ENCODE results near the gene RNASET2. TPM values are rescaled to one million over a fixed set of nuclear protein-coding genes. Genes with fewer than 3 reads are reported as not detected.

RNASET2 gene
- polyA plus RNA-seq, 1 experiment, result 28.0 TPM

- Histone ChIP-seq H3K27ac (ENCODE audit: low read depth, low read length) (no peak overlapping the region), H3K9me3 (ENCODE audit: control insufficient read depth, insufficient read depth, low read length) (no peaks in the 10 kb centered on the region; the same call in 1 of the 2 replicates), H3K4me3 (ENCODE audit: low read depth, low read length) (no peak overlapping the region), H3K27me3 (ENCODE audit: control insufficient read depth, insufficient read depth, low read length) (peaks cover 3% of the 10 kb centered on the region)
- POLR2A ChIA-PET, result no interaction called here
- DNase-seq (ENCODE audit: low read depth, low spot score), result no peak
- no peak for TF ChIP-seq CTCF (IDR thresholded peaks at IDR 0.05; ENCODE audit: low read depth, low read length)
- CTCF ChIA-PET, result no interaction called here
Measured at GRCh38 chr6:166907871-166908806, 48.2 kb downstream of the RNASET2 start.

- H3K9me3 ChIP-seq (ENCODE audit: control insufficient read depth, insufficient read depth, low read length), result no peaks in the 10 kb centered on the region; the same call in 1 of the 2 replicates
- H3K27me3 ChIP-seq (ENCODE audit: control insufficient read depth, insufficient read depth, low read length), result peaks cover 3% of the 10 kb centered on the region
- no peak overlapping the region for H3K4me3 ChIP-seq (ENCODE audit: low read depth, low read length)
- ChIA-PET POLR2A (no interaction called here), CTCF (no interaction called here)
- no peak for DNase-seq (ENCODE audit: low read depth, low spot score)
- no peak overlapping the region for H3K27ac ChIP-seq (ENCODE audit: low read depth, low read length)
- no peak for TF ChIP-seq CTCF (IDR thresholded peaks at IDR 0.05; ENCODE audit: low read depth, low read length)
Measured at GRCh38 chr6:166907373-166907841, 48.9 kb downstream of the RNASET2 start.

- POLR2A ChIA-PET, result no interaction called here
- no peak overlapping the region for H3K27ac ChIP-seq (ENCODE audit: low read depth, low read length)
- H3K9me3 ChIP-seq (ENCODE audit: control insufficient read depth, insufficient read depth, low read length), result peaks cover 6% of the 10 kb centered on the region
- CTCF ChIA-PET, result no interaction called here
- no peak for DNase-seq (ENCODE audit: low read depth, low spot score)
- TF ChIP-seq CTCF (IDR thresholded peaks at IDR 0.05; ENCODE audit: low read depth, low read length), result no peak
- H3K27me3 ChIP-seq (ENCODE audit: control insufficient read depth, insufficient read depth, low read length), result peaks cover 3% of the 10 kb centered on the region
- H3K4me3 ChIP-seq (ENCODE audit: low read depth, low read length), result no peak overlapping the region
Measured at GRCh38 chr6:166906376-166907044, 49.8 kb downstream of the RNASET2 start.

- Histone ChIP-seq H3K27ac (ENCODE audit: low read depth, low read length) (no peak overlapping the region), H3K27me3 (ENCODE audit: control insufficient read depth, insufficient read depth, low read length) (peaks cover 3% of the 10 kb centered on the region), H3K4me3 (ENCODE audit: low read depth, low read length) (no peak overlapping the region), H3K9me3 (ENCODE audit: control insufficient read depth, insufficient read depth, low read length) (peaks cover 14% of the 10 kb centered on the region)
- DNase-seq (ENCODE audit: low read depth, low spot score), result no peak
- no peak for TF ChIP-seq CTCF (IDR thresholded peaks at IDR 0.05; ENCODE audit: low read depth, low read length)
- CTCF ChIA-PET, result no interaction called here
- POLR2A ChIA-PET, result no interaction called here
Measured at GRCh38 chr6:166905505-166906134, 50.7 kb downstream of the RNASET2 start.
